ENCODE data around the gene RFLNA. TPM values are rescaled to one million over a fixed set of nuclear protein-coding genes. Genes with fewer than 3 reads are reported as not detected.
"Not testable (repeated sequence)": the region's sequence is repeated elsewhere in the genome, so short reads cannot be mapped to it uniquely, and the experiment has no call there.

RFLNA gene
- total RNA-seq, 6 donors from 2014 or later: 0.30 to 0.67 (median 0.66) TPM; not detected in 3

GRCh38 chr12:124322271-124322998 is 27.5 kb downstream of the RFLNA start:
- peaks cover 0 to 18% (median 11%) of the 10 kb centered on the region in 4 donors for H3K9me3 ChIP-seq
- no peaks in the 10 kb centered on the region for H3K4me1 ChIP-seq
- no peak overlapping the region for H3K27ac ChIP-seq
- peak in 1 of 2 donors; percentile 2 for ATAC-seq (ENCODE audit: low FRiP score in 2 of 2)
- peaks cover 11 to 41% (median 40%) of the 10 kb centered on the region in 4 donors for H3K36me3 ChIP-seq
- peak in 1 of 2 donors; percentile 52 for DNase-seq
- H3K27me3 ChIP-seq: no peaks in the 10 kb centered on the region
- WGBS, 2 donors: 86 to 95% methylated on average over 5 to 9 of the region's 10 CpGs
- no peak overlapping the region for H3K4me3 ChIP-seq
- TF ChIP-seq CTCF (IDR thresholded peaks at IDR 0.05): no peak
- no peak for TF ChIP-seq POLR2A (IDR thresholded peaks at IDR 0.05)
- TF ChIP-seq EP300 (IDR thresholded peaks at IDR 0.05): no peak
- TF ChIP-seq POLR2AphosphoS5 (IDR thresholded peaks at IDR 0.05): no peak

DNA sequence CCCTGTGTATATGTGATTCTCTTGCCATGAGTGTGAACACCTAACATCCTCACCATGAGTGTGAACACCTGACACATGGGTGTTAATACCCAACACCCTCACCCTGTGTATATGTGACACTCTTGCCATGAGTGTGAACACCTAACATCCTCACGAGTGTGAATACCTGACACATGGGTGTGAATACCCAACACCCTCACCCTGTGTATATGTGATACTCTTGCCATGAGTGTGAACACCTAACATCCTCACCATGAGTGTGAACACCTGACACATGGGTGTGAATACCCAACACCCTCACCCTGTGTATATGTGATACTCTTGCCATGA is 28.1 kb downstream of the RFLNA start:
- WGBS, 2 donors: 80 to 100% methylated on average over 1 of the region's 1 CpG
- H3K4me3 ChIP-seq; H3K27ac ChIP-seq; H3K27me3 ChIP-seq; ATAC-seq (ENCODE audit: low FRiP score in 2 of 2); DNase-seq; H3K4me1 ChIP-seq: not testable (repeated sequence)
- Histone ChIP-seq H3K9me3 (peaks cover 0 to 18% (median 11%) of the 10 kb centered on the region in 4 donors), H3K36me3 (peaks cover 11 to 47% (median 43%) of the 10 kb centered on the region in 4 donors)

DNA sequence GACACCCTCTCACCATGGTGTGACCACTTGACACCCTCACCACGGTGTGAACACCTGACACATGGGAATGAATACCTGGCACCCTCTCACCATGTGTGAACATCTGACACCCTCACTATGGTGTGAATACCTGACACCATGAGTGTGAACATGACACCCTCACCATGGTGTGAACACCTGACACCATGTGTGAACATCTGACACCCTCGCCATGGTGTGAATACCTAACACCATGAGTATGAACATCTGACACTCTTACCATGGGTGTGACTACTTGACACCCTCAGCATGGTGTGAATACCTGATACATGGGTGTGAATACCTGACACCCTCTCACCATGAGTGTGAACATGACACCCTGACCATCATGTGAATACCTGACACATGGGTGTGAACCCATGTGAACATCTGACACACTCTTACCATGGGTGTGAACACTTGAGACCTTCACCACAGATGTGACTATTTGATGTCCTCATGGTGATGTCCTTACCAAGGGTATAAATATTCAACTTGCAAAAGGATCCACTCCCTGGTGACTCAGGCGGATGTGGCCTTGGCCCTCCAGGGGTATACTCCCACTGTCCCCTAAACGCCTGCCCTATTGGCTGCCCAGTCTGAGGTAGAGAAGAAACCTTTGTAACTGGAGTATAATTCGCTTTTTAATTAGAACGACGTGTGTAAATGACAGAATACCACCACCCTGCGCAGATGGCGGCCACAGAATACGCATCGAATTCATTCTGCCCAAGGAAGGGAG is 29.1 kb downstream of the RFLNA start:
- peaks cover 11 to 57% (median 52%) of the 10 kb centered on the region in 4 donors for H3K36me3 ChIP-seq
- WGBS, 2 donors: 97 to 100% methylated on average over 9 to 11 of the region's 11 CpGs
- no peak for ATAC-seq (ENCODE audit: low FRiP score in 2 of 2)
- H3K4me1 ChIP-seq: no peaks in the 10 kb centered on the region
- no peak overlapping the region for H3K27ac ChIP-seq
- TF ChIP-seq POLR2A (IDR thresholded peaks at IDR 0.05): no peak
- TF ChIP-seq POLR2AphosphoS5 (IDR thresholded peaks at IDR 0.05): no peak
- no peak for TF ChIP-seq EP300 (IDR thresholded peaks at IDR 0.05)
- TF ChIP-seq CTCF (IDR thresholded peaks at IDR 0.05): no peak
- H3K27me3 ChIP-seq: no peaks in the 10 kb centered on the region
- H3K9me3 ChIP-seq: peaks cover 0 to 18% (median 11%) of the 10 kb centered on the region in 4 donors
- H3K4me3 ChIP-seq: no peak overlapping the region
- no peak for DNase-seq

DNA sequence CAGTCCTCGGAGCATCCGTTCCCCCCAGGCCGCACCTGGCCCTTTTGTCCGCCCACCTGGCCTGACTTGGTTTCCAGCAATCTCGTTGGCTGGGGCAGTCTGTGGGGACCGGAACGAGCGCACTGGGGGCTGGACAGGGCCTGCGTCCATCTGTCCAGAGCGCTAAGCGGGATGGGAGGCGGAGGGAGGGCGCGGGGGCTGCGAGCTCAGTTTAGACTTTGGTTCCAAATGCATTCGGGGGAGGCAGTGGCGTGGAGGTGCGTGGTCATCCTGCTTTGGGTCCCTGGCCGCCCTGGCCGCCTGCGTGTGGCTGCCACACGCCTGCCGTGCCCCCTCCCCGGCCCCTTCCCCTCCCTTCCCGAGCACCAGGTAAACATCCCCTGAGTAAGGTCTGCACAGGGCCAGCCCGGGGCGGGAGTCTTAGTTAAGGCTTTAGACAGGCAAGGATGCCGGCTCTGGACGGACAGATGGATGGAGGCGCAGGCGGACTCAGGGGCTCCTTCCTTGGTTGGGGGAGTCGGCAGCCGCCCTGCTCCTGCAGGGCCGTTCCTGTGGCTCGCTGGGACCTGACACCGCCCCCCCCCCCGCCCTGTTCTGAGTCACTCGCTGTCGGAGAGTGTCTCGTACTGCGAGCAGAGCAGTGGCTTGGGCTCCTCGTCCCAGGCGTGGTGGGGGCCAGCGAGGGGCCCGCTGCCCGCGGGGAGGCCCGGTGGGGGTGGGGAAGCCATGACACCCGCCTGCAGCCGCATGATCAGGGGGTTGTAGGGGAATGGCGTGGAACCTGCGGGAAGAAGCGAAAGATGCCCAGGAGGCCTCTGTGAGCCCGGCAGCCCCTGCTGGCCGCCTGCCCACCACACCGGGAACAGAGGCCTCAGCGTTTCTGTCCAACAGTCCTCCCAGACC is 30.2 kb downstream of the RFLNA start:
- Histone ChIP-seq H3K27ac (no peak overlapping the region), H3K27me3 (no peaks in the 10 kb centered on the region), H3K4me3 (no peak overlapping the region), H3K9me3 (peaks cover 0 to 18% (median 11%) of the 10 kb centered on the region in 4 donors), H3K36me3 (peaks cover 11 to 68% (median 59%) of the 10 kb centered on the region in 4 donors), H3K4me1 (no peaks in the 10 kb centered on the region)
- ATAC-seq (ENCODE audit: low FRiP score in 2 of 2) (no peak), DNase-seq (peak in 1 of 2 donors; percentile 84)
- no peak for TF ChIP-seq CTCF (IDR thresholded peaks at IDR 0.05)
- TF ChIP-seq POLR2A (IDR thresholded peaks at IDR 0.05): no peak
- no peak for TF ChIP-seq POLR2AphosphoS5 (IDR thresholded peaks at IDR 0.05)
- no peak for TF ChIP-seq EP300 (IDR thresholded peaks at IDR 0.05)
- 96 to 97% methylated on average over 18 to 55 of the region's 57 CpGs for WGBS, 2 donors
